C4-2B (cell line): ENCODE measurements around the gene SERINC5.

Source experiments
- ZFX ChIP-seq: fragments of 450-650 bp; IDR thresholded peaks from 2 replicates; pipeline ENCODE4 v1.6.1; 2017
- TF ChIP-seq, protein P1 (sequence below): fragments of 450-650 bp; conservative IDR thresholded peaks from 2 replicates; pipeline ENCODE4 v1.5.1; 2017; ENCODE audit warnings: mild to moderate bottlenecking

- no peak for TF ChIP-seq ZFX
- TF ChIP-seq, protein P1, sequence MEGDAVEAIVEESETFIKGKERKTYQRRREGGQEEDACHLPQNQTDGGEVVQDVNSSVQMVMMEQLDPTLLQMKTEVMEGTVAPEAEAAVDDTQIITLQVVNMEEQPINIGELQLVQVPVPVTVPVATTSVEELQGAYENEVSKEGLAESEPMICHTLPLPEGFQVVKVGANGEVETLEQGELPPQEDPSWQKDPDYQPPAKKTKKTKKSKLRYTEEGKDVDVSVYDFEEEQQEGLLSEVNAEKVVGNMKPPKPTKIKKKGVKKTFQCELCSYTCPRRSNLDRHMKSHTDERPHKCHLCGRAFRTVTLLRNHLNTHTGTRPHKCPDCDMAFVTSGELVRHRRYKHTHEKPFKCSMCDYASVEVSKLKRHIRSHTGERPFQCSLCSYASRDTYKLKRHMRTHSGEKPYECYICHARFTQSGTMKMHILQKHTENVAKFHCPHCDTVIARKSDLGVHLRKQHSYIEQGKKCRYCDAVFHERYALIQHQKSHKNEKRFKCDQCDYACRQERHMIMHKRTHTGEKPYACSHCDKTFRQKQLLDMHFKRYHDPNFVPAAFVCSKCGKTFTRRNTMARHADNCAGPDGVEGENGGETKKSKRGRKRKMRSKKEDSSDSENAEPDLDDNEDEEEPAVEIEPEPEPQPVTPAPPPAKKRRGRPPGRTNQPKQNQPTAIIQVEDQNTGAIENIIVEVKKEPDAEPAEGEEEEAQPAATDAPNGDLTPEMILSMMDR, result no peak
Measured at GRCh38 chr5:80116465-80116864, 139.4 kb downstream of the SERINC5 start.
